ENCODE measurements around the gene IL16. TPM values are rescaled to one million over a fixed set of nuclear protein-coding genes. Genes with fewer than 3 reads are reported as not detected.

Gene IL16
- total and polyA plus RNA-seq, 9 donors, result 1.8 to 16.5 (median 9.0) TPM

DNA sequence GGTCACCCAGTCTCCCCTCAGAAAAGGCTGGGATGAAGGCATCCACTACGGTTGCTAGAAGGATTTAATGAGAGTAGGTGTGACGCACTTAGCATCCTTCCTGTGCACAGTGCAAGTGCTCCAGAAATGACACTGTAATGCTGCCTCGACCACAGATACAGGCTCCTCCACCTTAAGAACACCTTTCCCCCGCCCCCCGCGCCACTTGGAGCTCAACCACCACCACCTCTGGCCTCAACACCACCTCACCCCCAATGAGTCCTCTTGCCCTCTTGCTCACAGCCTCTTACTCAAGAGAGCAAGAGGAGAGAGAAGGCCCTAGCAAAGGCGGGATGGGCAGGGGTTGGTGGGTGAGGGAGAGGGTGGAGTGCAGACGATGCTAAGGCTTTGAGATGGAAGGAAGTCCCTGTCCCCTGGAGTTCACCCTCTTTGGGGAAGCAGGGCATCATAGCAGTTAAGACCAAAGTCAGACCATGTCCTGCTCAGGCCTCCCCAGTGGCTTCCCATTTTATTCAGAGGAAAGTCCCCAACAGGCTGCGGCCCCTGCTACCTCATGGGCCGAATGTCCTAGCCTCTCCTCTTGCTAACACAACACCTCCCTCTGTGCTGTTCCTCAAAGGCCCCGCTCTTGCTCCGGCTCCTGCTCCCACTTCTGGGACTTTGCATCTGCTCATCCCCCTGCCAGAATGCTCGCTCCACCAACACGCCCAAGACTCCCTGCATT, 118.9 kb downstream of the IL16 start:
- no peaks in the 10 kb centered on the region for H3K9me3 ChIP-seq
- no peaks in the 10 kb centered on the region for H3K27me3 ChIP-seq
- peaks cover 6% of the 10 kb centered on the region for H3K4me1 ChIP-seq (ENCODE audit: insufficient read depth)
- H3K4me3 ChIP-seq, result no peak overlapping the region
- TF ChIP-seq POLR2A (IDR thresholded peaks at IDR 0.05) (no peak), EP300 (IDR thresholded peaks at IDR 0.05) (no peak), CTCF (IDR thresholded peaks at IDR 0.05) (no peak)
- no peak overlapping the region for H3K27ac ChIP-seq
- H3K36me3 ChIP-seq, result no peaks in the 10 kb centered on the region
- DNase-seq, result no peak
- intact Hi-C loops (cut with DNase I), result no loop called here
- WGBS, 3 donors, result 91 to 94% (median 92%) methylated on average over 14 of the region's 14 CpGs

GRCh38 chr15:81316267-81316666, 119.6 kb downstream of the IL16 start:
- no peak overlapping the region for H3K4me3 ChIP-seq
- H3K9me3 ChIP-seq, result no peaks in the 10 kb centered on the region
- no peaks in the 10 kb centered on the region for H3K36me3 ChIP-seq
- intact Hi-C loops (cut with DNase I), result no loop called here
- no peaks in the 10 kb centered on the region for H3K27me3 ChIP-seq
- no peak for DNase-seq
- WGBS, 3 donors, result 75 to 86% (median 82%) methylated on average over 3 of the region's 3 CpGs
- TF ChIP-seq CTCF (IDR thresholded peaks at IDR 0.05) (no peak), EP300 (IDR thresholded peaks at IDR 0.05) (no peak), POLR2A (IDR thresholded peaks at IDR 0.05) (no peak)
- peaks cover 6% of the 10 kb centered on the region for H3K4me1 ChIP-seq (ENCODE audit: insufficient read depth)
- no peak overlapping the region for H3K27ac ChIP-seq

DNA sequence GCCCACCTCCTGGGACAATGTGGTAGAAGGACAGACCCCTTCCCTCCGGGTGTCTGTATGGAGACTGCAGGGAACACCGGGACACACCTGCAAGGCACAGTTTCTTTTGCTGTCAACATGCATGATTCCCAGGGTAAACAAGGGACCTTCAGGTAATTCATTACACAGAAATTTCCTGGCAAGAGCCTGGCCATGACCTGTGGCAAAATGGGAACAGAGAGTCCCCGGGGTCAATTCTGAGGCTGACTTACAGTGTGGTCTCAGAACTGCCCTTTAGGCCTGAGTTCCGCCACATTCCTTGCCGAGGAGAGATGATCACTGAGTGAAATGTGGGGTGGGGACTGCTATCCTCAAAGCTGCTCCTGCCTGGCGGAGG, 121.0 kb downstream of the IL16 start:
- intact Hi-C loops (cut with DNase I), result no loop called here
- Histone ChIP-seq H3K9me3 (no peaks in the 10 kb centered on the region), H3K4me1 (ENCODE audit: insufficient read depth) (peaks cover 6% of the 10 kb centered on the region), H3K27me3 (no peaks in the 10 kb centered on the region), H3K27ac (no peak overlapping the region), H3K36me3 (no peaks in the 10 kb centered on the region), H3K4me3 (no peak overlapping the region)
- DNase-seq, result no peak
- 87 to 92% (median 90%) methylated on average over 6 of the region's 6 CpGs for WGBS, 3 donors
- TF ChIP-seq EP300 (IDR thresholded peaks at IDR 0.05), result no peak
- no peak for TF ChIP-seq CTCF (IDR thresholded peaks at IDR 0.05)
- no peak for TF ChIP-seq POLR2A (IDR thresholded peaks at IDR 0.05)

- no peak for DNase-seq
- no peak for TF ChIP-seq CTCF (IDR thresholded peaks at IDR 0.05)
- no peak for TF ChIP-seq POLR2A (IDR thresholded peaks at IDR 0.05)
- TF ChIP-seq EP300 (IDR thresholded peaks at IDR 0.05), result no peak
- intact Hi-C loops (cut with DNase I), result no loop called here
- Histone ChIP-seq H3K27ac (no peak overlapping the region), H3K9me3 (no peaks in the 10 kb centered on the region), H3K27me3 (no peaks in the 10 kb centered on the region), H3K4me1 (ENCODE audit: insufficient read depth) (peaks cover 6% of the 10 kb centered on the region), H3K4me3 (no peak overlapping the region), H3K36me3 (no peaks in the 10 kb centered on the region)
- 93 to 95% (median 93%) methylated on average over 1 of the region's 1 CpG for WGBS, 3 donors
Measured at GRCh38 chr15:81321667-81322066, 125.0 kb downstream of the IL16 start.
